GM18861 (cell line): Measurements from ENCODE around the gene MEGF9.
"Not testable (repeated sequence)": the region's sequence is repeated elsewhere in the genome, so short reads cannot be mapped to it uniquely, and the experiment has no call there.

Experiments
- ATAC-seq: cut with Tn5 transposase; IDR thresholded peaks from one replicate; pipeline ENCODE4 v1.9.1; 2021; ENCODE audit not compliant: unreplicated experiment

The MEGF9 gene

DNA sequence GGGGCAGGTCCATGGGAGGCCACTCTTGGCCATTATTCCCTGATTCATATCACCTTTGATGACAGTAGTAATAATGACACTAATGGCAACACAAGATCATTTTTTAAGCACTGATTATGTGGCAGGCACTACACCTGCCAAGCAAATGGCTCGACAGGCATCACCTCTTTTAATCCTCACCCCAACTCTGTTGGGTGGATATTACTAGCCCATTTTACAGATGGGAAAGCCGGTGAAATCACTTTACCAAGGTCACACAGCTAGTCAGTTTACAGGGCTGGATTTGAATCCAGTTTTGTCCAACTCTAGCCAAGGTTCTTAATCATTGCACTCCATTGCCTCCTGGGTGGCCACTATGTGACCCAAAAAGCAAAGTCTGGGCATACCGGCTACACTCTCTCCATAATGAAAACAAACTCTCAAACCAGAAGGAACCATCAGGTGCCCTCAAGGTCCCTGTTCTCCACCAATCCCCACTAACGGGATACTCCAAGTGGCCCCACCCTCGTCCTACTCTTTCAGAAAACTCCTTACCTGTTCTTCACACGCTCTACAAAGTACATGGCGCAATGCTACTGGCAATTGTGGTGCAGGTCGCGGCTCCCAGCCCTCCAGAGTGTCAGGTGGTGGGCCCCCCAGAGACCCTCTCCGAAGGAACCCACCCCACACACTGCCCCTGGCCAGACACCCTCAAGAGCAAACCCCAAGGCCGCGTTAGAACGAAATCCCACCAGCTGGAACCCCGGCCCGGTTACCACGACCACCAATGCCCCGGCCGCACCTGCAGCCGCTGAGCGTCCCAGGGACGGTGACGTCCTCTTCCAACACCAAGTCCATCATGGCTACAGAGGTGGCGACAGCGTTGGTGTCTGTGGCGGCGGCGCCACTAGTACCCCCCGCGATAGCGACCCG, 134.9 kb downstream of the MEGF9 start:
- ATAC-seq: no peak

DNA sequence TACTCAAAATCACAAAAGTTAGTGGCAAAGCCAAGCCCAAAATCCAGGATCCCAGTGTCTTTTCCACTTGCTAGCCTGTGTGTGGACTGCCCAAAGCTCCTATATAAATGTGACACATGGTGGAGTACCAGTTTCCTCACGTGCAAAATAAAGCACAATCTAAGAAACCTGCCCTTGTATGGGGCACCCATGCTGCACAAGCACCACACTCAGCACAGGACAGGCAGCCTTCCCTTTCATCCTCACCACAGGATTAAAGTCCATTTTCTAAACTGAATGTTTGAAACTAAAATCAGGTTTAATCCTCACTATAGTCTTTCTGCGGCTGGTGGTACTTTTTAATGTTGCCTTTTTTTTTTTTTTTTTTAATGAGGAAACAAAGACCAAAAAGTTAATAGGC, 139.8 kb downstream of the MEGF9 start:
- no peak for ATAC-seq

DNA sequence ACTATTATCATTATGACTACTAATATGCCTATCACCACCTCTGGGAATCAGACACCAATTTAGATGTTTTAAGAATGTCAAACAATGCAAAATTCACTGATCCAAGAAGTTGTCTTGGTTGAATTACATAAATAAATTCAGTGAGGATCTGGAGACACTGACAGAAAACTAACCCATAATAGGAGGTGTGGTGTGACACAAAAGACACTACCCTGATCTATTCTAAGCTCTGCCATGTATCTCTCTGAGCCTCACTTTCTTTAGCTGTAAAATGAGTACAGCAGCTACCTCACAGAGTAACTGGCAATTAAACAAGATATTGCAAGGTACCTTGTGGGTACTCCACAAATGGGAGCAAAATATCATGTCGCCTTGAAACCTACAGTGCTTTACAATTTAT, 141.8 kb downstream of the MEGF9 start:
- ATAC-seq: no peak

DNA sequence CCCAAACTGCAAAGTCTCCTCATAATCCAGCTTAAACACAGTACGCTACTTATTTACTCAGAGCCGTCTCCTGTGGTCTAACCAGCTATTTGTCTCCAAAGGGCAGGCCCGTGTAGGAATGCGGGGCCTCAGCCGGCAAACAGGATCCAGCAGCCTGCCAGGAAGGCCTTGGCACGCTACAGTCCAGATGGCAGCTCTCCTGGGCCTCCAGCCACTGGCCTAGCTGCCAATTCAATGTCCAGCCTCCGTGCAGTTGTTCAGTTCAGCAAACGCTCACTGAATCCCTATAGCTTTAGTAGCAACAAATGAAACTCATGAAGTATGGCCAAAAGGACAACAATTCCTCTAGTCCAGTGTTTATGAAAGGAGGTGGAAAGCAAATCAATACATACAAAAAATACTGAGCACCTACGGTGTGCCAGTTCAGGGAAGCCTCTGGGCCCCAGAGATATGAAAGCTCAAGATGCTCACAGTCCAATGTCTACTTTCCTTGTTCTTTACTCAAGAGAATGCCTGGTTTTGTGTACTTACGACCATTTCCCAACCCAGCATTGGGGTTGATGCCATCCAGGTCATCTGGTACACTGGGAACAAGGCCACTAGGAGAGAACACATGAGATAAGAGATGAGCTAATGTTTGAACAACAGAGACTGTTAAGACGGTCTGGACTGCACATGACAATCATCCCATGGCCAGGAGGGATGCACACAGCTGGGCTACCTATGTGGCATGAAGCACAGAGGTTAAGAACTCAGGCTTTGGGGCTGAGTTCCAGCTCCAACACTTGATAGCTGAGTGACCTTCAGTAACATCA, 142.6 kb downstream of the MEGF9 start:
- ATAC-seq: no peak

DNA sequence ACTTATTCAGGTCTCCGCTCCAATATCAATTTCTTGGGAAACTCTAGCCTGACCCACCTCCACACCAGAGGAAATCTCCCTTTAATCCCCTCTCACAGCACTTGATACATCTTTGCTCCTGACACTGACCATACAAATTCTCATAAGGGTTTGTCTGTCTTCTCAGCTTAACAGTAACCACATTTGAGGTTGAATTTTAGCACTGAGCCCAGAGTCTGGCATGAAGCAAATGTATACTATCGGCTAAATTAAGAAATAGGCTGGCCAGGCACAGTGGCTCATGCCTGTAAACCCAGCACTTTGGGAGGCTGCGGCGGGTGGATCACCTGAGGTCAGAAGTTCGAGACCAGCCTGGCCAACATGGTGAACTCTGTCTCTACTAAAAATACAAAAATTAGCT, 144.0 kb downstream of the MEGF9 start:
- ATAC-seq: no peak

DNA sequence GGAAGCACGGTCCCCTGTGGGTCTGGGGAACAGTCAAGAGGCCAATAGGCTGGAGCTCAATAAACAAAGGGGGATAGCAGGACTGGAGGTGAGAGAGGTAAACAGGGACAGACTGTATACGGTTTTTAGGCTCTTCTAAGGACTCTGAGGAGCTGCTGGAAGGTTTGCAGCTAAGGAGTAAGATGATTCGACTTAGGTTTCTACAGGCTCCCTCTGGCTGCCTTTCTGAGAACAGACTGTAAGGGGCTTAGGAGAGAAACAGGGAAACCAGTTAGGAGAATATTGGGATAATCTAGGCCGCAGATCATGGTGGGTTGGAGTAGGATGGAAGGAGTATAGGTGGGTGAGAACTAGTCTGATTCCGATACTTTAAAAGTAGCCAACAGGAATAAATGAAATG, 144.7 kb downstream of the MEGF9 start:
- ATAC-seq: no peak

DNA sequence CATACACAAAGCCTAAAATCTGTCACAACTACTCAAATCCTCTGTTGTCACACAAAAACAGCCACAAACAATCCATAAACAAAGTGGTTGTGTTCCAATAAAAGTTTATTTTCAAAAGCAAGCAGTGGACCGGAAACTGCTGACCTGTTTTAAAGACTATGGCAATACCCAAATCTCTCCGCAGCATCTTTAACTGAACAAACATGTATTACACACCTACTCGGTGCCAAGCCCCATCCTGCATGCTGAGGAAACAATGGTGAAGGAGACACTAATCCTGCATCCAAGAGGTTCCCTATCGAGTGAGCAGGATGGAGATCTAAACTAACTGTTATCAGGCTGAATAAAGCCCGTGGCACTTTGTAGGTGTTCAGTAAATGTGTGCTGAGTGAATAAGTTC, 145.5 kb downstream of the MEGF9 start:
- no peak for ATAC-seq

DNA sequence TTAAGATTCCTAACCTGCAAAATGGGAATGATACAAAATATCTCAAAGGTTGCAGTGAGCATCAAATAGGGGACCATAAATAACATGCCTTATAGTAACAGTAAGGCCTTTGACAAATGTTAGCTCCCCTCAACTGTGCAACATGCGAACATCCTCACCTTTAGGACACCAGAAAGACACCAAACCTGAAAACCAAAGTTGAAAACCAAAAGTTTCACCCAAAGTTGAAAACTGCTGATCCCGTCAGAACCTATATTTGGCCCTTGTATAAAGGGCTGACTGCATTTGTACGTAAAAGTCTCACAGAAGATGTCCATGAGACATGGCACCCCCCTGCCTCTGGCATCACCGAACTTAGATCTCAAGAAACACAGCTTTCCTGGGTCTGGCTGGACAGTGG, 146.4 kb downstream of the MEGF9 start:
- no peak for ATAC-seq

DNA sequence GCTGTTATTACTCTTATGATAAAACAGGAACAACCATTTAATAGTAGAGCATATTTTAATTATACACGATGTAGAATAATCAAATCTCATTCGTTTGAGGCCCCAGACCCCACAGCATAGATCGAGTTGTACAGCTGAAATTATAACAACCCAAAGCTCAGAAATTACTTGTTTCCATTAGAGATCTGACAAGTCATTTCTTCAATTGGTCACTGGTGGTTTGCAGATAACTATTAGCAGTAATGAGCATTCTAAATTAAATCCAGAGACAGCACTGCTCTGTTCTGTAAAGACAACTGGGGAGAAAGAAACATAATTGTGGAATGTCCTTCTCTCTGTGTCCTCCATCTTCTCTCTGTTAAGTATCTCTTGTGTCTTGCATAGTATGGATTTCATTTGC, 147.2 kb downstream of the MEGF9 start:
- ATAC-seq: no peak

DNA sequence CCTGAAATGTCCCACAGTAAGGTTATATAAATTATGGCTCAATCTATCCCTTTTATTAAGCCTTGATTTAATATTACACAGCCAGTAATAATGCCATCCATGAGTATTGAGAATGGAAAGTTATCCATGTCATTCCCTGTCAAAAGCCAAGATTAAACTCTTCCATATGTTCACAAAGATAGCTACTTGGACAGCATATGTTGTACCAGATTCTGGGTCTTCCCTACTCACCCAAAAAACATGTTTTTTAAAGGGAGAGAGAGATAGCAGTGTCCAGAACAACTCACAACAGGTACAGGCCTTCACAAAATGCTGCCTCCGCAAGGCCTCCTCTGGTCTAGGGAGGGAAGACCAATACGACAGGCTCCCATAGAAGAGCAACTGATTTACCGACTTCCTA, 149.7 kb downstream of the MEGF9 start:
- no peak for ATAC-seq

DNA sequence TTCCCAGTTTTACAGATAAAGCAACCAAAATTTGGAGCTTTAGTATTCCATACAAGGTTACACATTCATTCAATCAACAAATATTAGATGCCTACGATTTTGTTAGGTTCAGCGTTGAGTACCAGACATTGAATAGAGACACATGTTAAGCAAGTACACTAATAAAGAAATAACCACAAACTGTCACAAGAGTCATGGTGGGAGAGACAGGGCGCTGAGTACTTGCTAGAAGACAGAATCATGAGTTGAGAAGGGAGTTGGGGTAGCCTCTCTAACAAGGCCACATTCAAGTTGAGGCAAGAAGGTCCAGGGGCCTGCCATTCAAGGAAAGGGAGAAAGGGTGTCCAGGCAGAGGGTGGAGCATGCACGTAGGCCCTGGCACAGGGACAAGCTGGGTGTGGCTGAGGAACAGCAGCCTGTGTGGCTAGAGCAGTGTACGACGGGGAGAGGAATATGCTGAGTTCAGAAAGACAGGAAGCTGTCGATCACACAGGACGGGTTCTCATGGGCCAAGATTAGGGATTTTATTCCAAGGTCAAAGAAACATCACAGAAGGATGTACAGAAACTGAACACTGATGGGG, 151.3 kb downstream of the MEGF9 start:
- no peak for ATAC-seq

DNA sequence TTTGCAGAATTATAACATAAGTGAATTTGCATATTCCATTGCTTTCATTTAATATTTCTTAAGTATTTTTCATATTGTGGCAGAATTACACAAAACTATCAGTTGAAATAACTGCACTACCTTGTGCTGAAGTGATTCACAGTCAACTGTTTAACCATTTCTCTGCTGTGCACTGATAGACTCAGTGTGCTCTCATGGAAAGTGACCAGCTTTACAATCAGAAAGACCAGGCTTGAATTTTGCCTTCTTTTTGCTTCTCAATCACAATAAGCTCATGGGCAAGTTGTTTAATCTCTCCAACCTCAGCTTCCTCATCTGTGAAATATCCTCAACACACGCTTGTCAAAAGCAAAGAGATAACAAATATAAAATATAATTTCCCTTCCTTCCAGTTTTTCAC, 152.6 kb downstream of the MEGF9 start:
- no peak for ATAC-seq

DNA sequence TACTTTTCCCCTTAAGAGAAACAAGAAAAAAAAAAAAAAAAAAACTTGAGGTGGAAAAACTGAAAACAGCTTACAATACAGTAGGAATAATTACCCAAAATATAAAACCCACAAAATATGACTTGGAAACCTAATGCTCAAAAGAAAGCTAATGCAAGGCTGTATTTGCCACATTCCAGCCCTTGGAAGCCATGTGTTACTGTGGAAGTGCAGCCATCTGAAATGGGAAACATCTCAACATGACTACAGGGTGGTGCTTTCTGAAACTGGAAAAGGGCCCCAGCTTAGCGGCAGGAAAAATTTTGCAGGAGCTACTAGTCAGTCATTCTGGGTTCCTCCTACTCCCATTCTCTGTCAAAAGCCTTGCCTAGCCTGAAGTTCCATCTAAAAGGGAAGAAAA, 154.7 kb downstream of the MEGF9 start:
- no peak for ATAC-seq

DNA sequence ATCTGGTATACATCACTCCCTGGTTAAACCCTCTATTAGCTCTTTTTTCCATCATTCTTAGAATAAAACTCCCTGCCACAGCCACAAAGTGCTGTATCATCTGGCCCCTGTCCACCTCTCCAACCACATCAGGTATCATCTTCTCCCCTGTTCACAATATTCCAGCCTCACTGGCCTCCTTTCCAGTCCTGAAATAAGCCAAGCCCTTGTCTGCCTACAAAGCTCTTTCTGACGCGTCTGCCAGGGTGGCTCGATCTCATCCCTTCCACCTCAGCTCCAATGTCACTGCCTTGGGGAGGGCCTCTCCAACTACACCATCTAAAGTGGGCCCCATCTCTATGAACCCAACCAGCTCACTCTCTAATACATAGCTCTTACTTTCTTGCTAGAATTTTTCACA, 155.8 kb downstream of the MEGF9 start:
- no peak for ATAC-seq

DNA sequence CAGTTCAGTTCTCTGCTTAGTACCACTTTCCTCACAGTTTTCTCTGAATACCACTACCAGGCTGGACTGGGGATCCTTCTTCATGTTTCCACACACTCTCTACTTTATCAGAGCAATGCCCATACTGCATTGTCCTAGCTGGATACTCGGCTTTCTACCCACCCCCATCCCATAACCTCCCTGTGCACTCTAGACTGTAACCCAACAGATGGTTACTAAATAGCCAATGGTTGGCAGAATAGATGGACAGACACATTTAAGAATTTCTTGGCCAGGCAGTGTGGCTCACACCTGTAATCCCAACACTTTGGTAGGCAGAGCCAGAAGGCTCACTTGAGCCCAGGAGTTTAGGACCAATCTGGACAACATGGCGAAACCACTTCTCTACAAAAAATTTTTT, 157.1 kb downstream of the MEGF9 start:
- ATAC-seq: no peak

DNA sequence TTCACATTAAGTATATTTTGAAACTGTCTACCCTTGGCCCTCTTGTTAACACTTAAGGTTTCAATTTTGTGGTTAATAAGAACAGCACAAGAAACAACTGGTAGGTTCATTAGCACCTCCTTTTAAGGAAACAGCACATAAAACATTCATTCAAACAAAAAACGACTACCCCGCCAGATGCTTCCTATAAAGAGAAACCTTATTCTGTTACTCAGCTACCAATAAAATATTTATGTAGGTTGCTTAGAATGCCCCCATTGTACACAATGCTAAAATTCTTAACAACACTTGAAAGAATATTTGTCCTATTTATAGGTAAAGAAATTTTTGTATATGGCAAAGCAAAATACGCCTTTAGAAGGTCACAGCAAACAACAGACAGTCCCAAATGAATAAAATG, 157.5 kb downstream of the MEGF9 start:
- no peak for ATAC-seq

DNA sequence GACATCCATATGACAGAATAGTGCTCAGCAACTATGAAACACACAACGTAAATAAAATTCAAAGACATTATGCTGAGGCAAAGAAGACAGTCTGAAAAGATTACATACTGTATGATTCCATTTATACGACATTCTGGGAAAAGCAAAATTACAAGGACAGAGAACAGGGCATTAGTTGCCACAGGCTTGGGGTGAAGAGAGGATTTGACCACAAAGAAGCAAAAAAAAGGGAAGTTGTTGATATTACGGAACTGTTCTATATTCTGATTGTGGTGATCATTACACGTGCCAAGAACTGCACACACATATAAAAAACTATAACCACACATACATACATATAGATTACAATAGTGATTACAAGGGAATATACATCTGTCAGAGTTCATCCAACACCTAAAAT, 158.4 kb downstream of the MEGF9 start:
- ATAC-seq: no peak

DNA sequence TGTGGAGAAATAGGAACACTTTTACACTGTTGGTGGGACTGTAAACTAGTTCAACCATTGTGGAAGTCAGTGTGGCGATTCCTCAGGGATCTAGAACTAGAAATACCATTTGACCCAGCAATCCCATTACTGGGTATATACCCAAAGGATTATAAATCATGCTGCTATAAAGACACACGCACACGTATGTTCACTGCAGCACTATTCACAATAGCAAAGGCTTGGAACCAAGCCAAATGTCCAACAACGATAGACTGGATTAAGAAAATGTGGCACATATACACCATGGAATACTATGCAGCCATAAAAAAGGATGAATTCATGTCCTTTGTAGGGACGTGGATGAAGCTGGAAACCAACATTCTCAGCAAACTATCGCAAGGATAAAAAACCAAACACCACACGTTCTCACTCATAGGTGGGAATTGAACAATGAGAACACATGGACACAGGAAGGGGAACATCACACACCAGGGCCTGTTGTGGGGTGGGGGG, 162.0 kb downstream of the MEGF9 start:
- not testable (repeated sequence) for ATAC-seq
